SK-N-SH treated with all-trans-retinoic acid at 6 μM for 48 hours (cell line): Measurements from ENCODE around the gene ARHGAP12.

ENCODE experiments used
- ISL1 ChIP-seq: fragments of 250-450 bp; sonication (Bioruptor Pico); IDR thresholded peaks from 2 replicates; pipeline ENCODE4 v2.1.2; 2022; ENCODE audit warnings: mild to moderate bottlenecking, moderate library complexity
- ZC3H10 ChIP-seq: fragments of 250-450 bp; sonication (Bioruptor Pico); IDR thresholded peaks from 2 replicates; pipeline ENCODE4 v1.5.1; 2021; ENCODE audit warnings: mild to moderate bottlenecking, moderate library complexity
- TF ChIP-seq, protein P1 (sequence below): fragments of 250-450 bp; sonication (Bioruptor Pico); IDR thresholded peaks from 2 replicates; pipeline ENCODE4 v1.5.1; 2021; ENCODE audit warnings: mild to moderate bottlenecking, moderate library complexity

DNA sequence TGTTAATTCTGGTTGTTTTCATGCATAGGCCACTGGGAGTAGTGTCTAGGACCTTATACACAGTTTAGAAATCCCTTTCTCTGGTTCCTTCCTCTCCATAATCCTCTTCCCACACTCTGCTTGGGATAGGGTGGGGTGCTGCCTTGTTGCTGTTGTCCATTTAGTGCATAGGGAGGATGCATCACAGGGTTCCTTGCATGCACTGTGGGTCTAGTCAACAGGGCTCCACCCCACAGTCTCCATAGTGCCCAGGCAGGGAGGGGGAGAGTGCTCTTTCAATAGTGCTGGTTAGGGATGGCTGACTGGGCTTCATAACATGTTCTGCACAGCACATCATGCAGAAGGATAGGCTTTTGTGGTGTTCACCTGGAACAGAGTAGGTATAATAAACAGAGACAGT is 81.1 kb downstream of the ARHGAP12 start:
- TF ChIP-seq, protein P1, sequence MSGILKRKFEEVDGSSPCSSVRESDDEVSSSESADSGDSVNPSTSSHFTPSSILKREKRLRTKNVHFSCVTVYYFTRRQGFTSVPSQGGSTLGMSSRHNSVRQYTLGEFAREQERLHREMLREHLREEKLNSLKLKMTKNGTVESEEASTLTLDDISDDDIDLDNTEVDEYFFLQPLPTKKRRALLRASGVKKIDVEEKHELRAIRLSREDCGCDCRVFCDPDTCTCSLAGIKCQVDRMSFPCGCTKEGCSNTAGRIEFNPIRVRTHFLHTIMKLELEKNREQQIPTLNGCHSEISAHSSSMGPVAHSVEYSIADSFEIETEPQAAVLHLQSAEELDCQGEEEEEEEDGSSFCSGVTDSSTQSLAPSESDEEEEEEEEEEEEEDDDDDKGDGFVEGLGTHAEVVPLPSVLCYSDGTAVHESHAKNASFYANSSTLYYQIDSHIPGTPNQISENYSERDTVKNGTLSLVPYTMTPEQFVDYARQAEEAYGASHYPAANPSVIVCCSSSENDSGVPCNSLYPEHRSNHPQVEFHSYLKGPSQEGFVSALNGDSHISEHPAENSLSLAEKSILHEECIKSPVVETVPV (CRISPR knock-in tag), result no peak
- TF ChIP-seq ZC3H10 (CRISPR knock-in tag) (no peak), ISL1 (CRISPR knock-in tag) (no peak)
